ENCODE measurements around the gene PBX1.

PBX1 gene

DNA sequence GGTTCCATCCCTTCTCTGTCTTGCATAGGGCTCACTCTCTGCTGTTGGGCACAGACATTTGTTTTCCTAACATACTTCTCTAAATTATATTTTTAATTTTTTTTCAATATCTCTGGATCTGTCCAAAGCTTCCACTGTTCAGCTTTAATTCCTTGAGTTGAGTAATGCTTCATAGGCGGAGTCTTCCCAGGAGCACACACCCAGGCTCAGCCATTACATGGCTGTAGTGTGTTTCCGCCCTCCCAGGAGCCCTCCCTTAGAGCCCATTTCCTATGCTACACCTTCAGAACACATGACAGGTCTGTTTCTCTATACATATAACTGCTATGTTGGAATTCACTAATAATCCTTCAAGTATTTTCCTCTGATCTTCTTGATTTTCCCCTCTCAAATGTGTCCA is 297.4 kb downstream of the PBX1 start:
- DNase-seq = no peak

- no peak for DNase-seq
These were observed 298.5 kb downstream of the PBX1 start for GRCh38 chr1:164857439-164857838.

- DNase-seq = no peak
These were observed 299.2 kb downstream of the PBX1 start for GRCh38 chr1:164858096-164858632.

GRCh38 chr1:164861632-164862031 is 302.6 kb downstream of the PBX1 start:
- DNase-seq = no peak

- no peak for DNase-seq
These were observed 304.1 kb downstream of the PBX1 start for GRCh38 chr1:164863056-164863455.

DNA sequence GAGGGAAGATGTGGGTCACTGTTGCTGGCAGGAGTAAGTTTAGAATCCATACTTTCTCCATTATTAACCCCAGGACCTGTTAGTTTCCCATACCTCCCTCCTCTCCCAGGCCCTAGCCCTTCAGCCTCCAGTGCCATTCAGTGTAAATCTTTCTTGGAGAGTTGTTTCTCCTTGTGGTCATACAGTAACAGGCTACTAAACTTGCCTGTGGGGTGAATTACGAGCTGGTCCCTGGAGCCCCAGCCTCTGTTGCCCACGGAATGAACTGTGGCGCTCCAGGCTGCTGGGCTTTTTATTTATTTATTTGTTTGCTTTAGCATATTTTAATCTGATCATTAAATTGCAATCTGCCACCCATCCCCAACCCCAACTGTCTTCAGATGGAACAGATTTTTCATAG is 305.2 kb downstream of the PBX1 start:
- DNase-seq = no peak

DNA sequence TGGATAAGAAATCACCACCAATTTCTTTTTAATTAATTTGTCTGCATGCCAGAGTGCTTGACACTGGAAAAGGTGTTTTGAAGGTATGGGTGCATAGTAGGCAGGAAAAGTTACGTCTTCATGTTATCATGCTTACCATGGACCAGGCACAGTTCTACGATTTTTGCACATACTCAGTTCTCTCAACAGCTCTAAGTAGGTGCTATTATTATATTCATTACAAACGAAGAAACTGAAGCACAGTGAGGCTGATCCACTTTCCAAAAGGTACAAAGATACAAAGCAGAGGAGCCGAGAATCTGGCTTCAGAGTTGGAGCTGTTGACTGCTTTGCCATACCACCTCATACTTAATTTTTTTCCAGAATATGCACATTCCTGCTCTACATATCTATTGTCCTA is 306.4 kb downstream of the PBX1 start:
- DNase-seq = peak in 1 of 58 donors; percentile 2

GRCh38 chr1:164867590-164867989 is 308.6 kb downstream of the PBX1 start:
- DNase-seq = no peak

DNA sequence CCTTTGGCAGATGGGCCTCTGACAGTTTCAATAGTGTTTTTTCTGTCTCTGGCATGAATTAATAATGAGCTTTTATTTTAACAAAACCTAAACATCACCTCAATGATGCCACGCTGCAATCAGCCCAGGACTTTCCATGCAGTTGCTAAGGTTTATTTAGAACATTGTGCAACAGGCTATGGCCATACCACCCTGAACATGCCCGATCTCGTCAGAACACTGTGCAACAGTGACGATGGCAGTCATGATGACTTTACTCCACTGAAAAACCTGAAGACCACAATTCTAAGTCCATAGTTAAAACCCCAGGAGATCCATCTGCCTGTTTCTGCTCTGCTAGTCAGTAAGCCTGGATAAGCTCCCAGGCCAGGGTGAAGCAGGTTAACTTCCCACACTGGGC is 310.0 kb downstream of the PBX1 start:
- DNase-seq = no peak

- DNase-seq = no peak
These were observed 316.5 kb downstream of the PBX1 start for GRCh38 chr1:164875518-164875917.

GRCh38 chr1:164876398-164877116 is 317.6 kb downstream of the PBX1 start:
- no peak for DNase-seq

- no peak for DNase-seq
These were observed 321.2 kb downstream of the PBX1 start for GRCh38 chr1:164880199-164880598.

GRCh38 chr1:164880644-164881043 is 321.7 kb downstream of the PBX1 start:
- no peak for DNase-seq

- DNase-seq = no peak
These were observed 326.3 kb downstream of the PBX1 start for GRCh38 chr1:164885311-164885710.

DNA sequence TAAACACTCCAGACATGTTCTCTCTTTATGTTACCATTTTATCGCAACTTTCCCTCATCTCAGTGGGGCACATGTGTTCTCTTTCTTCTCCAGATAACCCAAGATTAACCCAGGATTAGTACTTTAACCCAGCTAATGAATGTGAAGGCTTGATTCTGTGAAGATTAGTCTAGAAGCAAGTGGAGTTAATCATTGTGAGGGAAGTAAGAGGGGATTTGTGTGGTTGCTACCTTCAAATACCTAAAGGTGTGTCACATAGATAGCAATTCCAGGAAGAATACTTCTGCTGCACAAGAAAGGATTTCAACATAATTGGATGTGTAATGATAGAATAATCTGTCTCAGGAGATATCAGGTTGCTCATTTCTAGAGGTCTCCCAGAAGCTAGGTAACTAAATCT is 327.1 kb downstream of the PBX1 start:
- no peak for DNase-seq

DNA sequence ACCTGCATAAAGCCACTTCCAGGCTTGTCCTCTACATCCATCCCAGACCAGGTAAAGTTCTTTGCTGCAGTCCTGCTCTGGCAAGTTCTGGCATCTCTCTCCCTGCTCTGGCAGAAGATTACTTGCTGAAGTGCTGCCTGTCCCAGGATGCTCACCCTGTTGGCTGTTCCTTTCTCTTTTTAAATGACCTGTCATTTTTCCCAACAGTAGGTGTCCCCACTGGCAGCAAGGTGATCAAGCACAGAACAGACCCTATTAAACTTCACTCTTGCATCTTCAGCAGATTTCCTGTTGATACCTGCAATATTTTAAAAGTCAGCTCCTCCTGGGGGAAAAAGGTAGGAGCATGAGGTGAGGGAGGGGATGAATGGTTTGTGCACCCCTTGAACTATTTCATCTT is 332.6 kb downstream of the PBX1 start:
- no peak for DNase-seq

DNA sequence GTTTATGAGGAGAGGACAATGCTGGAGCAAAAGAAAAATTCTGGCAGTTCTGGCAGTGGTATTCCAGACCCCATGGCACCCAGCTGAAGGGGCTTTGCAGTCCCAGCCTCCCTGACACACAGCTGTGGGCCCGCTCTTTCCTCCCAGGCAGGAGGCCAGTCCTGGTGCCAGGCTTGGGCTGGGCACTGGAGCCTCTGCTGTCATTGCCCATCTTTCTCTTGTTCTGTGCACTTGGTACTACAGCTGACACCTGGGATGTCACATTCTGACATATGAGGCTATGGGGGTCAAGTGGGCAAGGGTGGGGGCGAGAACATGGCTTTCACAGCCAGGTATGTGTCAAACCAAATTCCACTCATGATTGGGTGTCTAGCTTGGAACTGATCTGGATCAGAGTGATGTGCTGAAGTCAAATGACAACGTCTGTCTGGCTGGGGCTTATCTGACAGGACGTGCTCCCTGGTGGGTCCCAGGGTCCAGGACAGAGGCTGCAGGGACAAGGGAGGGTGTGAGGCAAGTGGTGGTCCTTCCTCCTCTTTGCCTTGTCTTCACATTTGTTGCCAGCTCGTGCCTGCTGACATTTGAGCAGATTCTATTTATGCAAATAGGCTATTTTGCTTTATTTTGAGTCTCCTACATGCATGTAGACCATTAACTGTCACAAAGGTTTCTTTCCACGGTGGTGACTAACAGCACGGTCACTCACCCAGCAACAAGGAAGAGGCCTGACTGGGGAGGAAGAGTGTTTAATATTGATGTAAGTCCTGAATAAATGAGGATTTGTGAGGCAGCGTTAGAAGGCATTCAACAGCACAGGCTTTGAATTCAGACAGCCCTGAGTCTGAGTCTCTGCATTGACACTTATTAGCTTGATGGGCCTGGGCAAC is 336.3 kb downstream of the PBX1 start:
- DNase-seq = peak in 1 of 58 donors; percentile 7

DNA sequence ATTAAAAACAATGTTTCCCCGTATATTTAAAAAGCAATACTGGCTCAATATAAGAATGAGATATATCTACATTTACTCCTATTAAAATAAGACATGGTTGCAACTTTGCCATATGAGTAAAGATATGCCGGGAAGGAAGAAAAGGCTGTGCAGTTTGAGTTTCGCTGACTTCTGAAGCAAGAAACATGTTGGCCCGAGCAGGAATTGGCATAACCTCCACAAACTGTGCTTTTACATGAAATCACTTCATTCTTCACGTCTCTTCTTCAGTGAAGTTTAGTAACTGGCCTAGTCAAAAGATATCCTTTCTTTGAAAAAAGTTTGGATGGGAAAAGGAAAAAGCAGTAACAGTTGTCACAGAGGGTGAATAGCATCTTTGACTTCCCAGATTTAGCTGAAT is 342.0 kb downstream of the PBX1 start:
- no peak for DNase-seq
